H54 (cell line): Measurements from ENCODE around the gene CASK.
A peak's percentile ranks its signal among the peaks of the same experiment; 100 is the strongest.

Experiments
- DNase-seq: peaks from one replicate; pipeline ENCODE4 v3.0.0; 2011; ENCODE audit warnings: low spot score, mixed read lengths; ENCODE audit not compliant: insufficient read length
- FAIRE-seq: peaks from 3 replicates; lab custom pipeline; 2011; peaks lifted over from hg19 to GRCh38; lab: Jason Lieb, UNC
- POLR2A ChIP-seq: IDR thresholded peaks from 2 replicates; pipeline ENCODE4 v1.6.1; 2011; ENCODE audit warnings: low read depth, mild to moderate bottlenecking, low read length

CASK gene

GRCh38 chrX:41499195-41499594 lies 424.2 kb downstream of the CASK start:
- DNase-seq (no peak), FAIRE-seq (no peak)
- no peak for TF ChIP-seq POLR2A

GRCh38 chrX:41491267-41492004 lies 431.9 kb downstream of the CASK start:
- FAIRE-seq (no peak), DNase-seq (peak; percentile 24)
- TF ChIP-seq POLR2A = no peak

- DNase-seq = no peak
- no peak for TF ChIP-seq POLR2A
- no peak for FAIRE-seq
Measured at GRCh38 chrX:41490446-41490845, 432.9 kb downstream of the CASK start.

- FAIRE-seq (no peak), DNase-seq (no peak)
- no peak for TF ChIP-seq POLR2A
Measured at GRCh38 chrX:41482154-41482850, 441.1 kb downstream of the CASK start.

GRCh38 chrX:41481264-41482109 lies 441.9 kb downstream of the CASK start:
- FAIRE-seq = no peak
- TF ChIP-seq POLR2A = no peak
- DNase-seq = peak; percentile 5

GRCh38 chrX:41480508-41481260 lies 442.7 kb downstream of the CASK start:
- FAIRE-seq (no peak), DNase-seq (no peak)
- TF ChIP-seq POLR2A = no peak

- no peak for TF ChIP-seq POLR2A
- DNase-seq (no peak), FAIRE-seq (no peak)
Measured at GRCh38 chrX:41478381-41478911, 444.9 kb downstream of the CASK start.

GRCh38 chrX:41475591-41476241 lies 447.6 kb downstream of the CASK start:
- no peak for FAIRE-seq
- DNase-seq = no peak
- no peak for TF ChIP-seq POLR2A

- FAIRE-seq = no peak
Measured at GRCh38 chrX:41475191-41475590, 448.2 kb downstream of the CASK start.

GRCh38 chrX:41474726-41475100 lies 448.6 kb downstream of the CASK start:
- no peak for FAIRE-seq
- TF ChIP-seq POLR2A = no peak

More at GRCh38 chrX:41475191-41475590, 448.2 kb downstream of the CASK start:
- DNase-seq = no peak
- TF ChIP-seq POLR2A = no peak

GRCh38 chrX:41473936-41474725 lies 449.2 kb downstream of the CASK start:
- TF ChIP-seq POLR2A = no peak
- FAIRE-seq (no peak), DNase-seq (no peak)

More at GRCh38 chrX:41474726-41475100, 448.6 kb downstream of the CASK start:
- DNase-seq = no peak

- FAIRE-seq = no peak
- DNase-seq = no peak
- TF ChIP-seq POLR2A = no peak
Measured at GRCh38 chrX:41472231-41472815, 451.0 kb downstream of the CASK start.
